Right lobe of liver (tissue), 6 donors: ENCODE measurements around the gene LAMC1. TPM values are rescaled to one million over a fixed set of nuclear protein-coding genes. Genes with fewer than 3 reads are reported as not detected.

Experiments
- ATAC-seq, 4 donors: fragments of 200-7000 bp; cut with Tn5 transposase; one replicate each; pipeline ENCODE4 v1.9.1; 2020; ENCODE audit warnings: mild to moderate bottlenecking in 4 of 4, moderate library complexity in 4 of 4
- DNase-seq, 3 donors: peaks; one replicate each; pipeline ENCODE4 v3.0.0-alpha.2; 2020
- H3K27ac ChIP-seq, 3 donors: fragments of 200-600 bp; one replicate each; pipeline ENCODE4 v1.8.0; 2022
- H3K27me3 ChIP-seq, 2 donors: fragments of 200-600 bp; one replicate each; pipeline ENCODE4 v1.8.0; 2022
- H3K36me3 ChIP-seq, 4 donors: fragments of 200-600 bp; sonication (generic) in 1 of 4; one replicate each; pipeline versions ENCODE4 v1.5.1 to v1.8.0; 2017 to 2022; ENCODE audit warnings: control low read depth in 1 of 4
- H3K4me1 ChIP-seq, 4 donors: fragments of 200-600 bp; sonication (generic) in 1 of 4; one replicate each; pipeline versions ENCODE4 v1.5.1 to v1.8.0; 2017 to 2022; ENCODE audit warnings: control low read depth in 1 of 4
- H3K4me3 ChIP-seq, 3 donors: fragments of 200-600 bp; one replicate each; pipeline ENCODE4 v1.8.0; 2022
- H3K9me3 ChIP-seq, 4 donors: fragments of 200-600 bp; sonication (generic) in 1 of 4; one replicate each; pipeline versions ENCODE4 v1.5.1 to v1.8.0; 2017 to 2022; ENCODE audit warnings: control low read depth in 1 of 4
- POLR2A ChIP-seq: fragments of 450-650 bp; IDR thresholded peaks from one replicate; pipeline ENCODE4 v1.6.1; 2017; ENCODE audit warnings: antibody characterized with exemption, mild to moderate bottlenecking
- WGBS: methylation state at CpG from one replicate; pipeline ENCODE4 v1.1.6; 2018; ENCODE audit warnings: low coverage, low lambda C conversion rate; ENCODE audit not compliant: insufficient coverage; ENCODE audit errors: missing lambda C conversion rate; 5-methylcytosine and 5-hydroxymethylcytosine counted together
- intact Hi-C, 2 donors: fragments of 100-400 bp; cut with DNase I; formaldehyde crosslinking; loops; one replicate each; pipeline versions ENCODE4 v1.11.2 to v1.14.1; 2022
- total RNA-seq, 6 experiments: library from RNA; depleted of rRNA in 2 of 6; stranded (reverse); fragments of >200 nt in 2 of 6; fragmentation: NEBNext Ultra II Directional in 3 of 6; extraction: Animal tissue kit (Norgen Biotek cat#: 25700) in 3 of 6; gene quantifications; one replicate each; pipeline versions ENCODE4 v1.1.0 to v1.2.4, GENCODE V29; 2016 to 2023
- TF ChIP-seq, protein P1 (sequence below), 4 donors: fragments of 200-600 bp in 3 of 4; fragments of 450-650 bp in 1 of 4; IDR thresholded peaks; one replicate each; pipeline versions ENCODE4 v1.5.1 to v1.8.0; 2016 to 2022; ENCODE audit warnings: antibody characterized with exemption in 4 of 4, mild to moderate bottlenecking in 2 of 4
- donor health status: DM: no; HTN: yes; CAD: no.
- donor health status: DM: no; HTN: no; CAD: no.
- donor health status: DM: no; HTN: no; CAD: no.
- donor health status: DM: no; HTN: yes; CAD: no.
- donor health status: DM: no; HTN: yes; CAD: no.

Gene LAMC1
- total RNA-seq, 6 experiments from 2014 or later, result 18.5 to 53.2 (median 28.0) TPM

DNA sequence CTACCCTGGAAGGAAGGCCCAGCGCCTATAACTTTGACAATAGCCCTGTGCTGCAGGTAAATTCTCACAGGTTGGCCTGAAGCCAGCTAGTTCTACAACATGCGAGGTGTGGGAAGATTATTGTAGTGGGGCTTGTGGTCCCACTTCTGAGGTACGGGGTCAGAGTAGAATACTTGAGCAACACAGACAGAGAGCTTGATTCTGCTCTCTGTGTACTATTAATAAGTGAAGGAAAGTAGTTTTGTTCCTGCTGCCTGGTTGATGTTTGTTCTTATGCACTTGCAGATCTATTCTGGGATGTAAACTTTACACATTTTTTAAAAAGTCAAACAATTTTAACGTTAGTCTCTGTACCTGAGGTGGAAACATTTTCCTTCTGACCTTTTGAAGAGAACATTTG is 80.4 kb downstream of the LAMC1 start:
- Histone ChIP-seq H3K4me3 (no peak overlapping the region), H3K36me3 (peaks cover 0 to 9% (median 0%) of the 10 kb centered on the region in 4 donors), H3K9me3 (no peaks in the 10 kb centered on the region), H3K4me1 (no peaks in the 10 kb centered on the region), H3K27ac (no peak overlapping the region), H3K27me3 (no peaks in the 10 kb centered on the region)
- DNase-seq (no peak), ATAC-seq (no peak)
- WGBS, result 81% methylated on average over 4 of the region's 4 CpGs
- TF ChIP-seq, protein P1, sequence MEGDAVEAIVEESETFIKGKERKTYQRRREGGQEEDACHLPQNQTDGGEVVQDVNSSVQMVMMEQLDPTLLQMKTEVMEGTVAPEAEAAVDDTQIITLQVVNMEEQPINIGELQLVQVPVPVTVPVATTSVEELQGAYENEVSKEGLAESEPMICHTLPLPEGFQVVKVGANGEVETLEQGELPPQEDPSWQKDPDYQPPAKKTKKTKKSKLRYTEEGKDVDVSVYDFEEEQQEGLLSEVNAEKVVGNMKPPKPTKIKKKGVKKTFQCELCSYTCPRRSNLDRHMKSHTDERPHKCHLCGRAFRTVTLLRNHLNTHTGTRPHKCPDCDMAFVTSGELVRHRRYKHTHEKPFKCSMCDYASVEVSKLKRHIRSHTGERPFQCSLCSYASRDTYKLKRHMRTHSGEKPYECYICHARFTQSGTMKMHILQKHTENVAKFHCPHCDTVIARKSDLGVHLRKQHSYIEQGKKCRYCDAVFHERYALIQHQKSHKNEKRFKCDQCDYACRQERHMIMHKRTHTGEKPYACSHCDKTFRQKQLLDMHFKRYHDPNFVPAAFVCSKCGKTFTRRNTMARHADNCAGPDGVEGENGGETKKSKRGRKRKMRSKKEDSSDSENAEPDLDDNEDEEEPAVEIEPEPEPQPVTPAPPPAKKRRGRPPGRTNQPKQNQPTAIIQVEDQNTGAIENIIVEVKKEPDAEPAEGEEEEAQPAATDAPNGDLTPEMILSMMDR (IDR thresholded peaks at IDR 0.05), result no peak
- TF ChIP-seq POLR2A, result no peak
- intact Hi-C loops, result no loop called here

DNA sequence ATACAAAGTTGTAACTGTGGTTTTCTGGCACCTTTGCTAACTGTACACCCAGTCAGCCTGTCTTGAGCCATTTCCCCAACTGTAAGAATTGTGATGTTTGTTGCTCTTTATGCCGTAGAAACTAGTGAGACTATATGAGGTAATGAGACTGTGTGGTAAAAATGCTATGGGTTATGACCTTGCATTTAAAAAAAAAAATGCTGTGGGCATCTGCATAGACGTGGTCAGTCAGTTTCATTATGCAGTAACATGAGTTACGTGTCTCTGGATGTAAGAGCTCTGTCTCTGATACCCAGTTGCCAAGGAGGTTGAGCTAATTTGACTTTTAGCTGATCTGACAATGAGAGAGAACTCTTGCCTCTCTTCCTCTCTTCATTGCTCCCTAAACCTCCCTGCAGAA is 82.2 kb downstream of the LAMC1 start:
- H3K9me3 ChIP-seq, result no peaks in the 10 kb centered on the region
- no peak for TF ChIP-seq POLR2A
- TF ChIP-seq, protein P1 (IDR thresholded peaks at IDR 0.05), result no peak
- peaks cover 0 to 9% (median 2%) of the 10 kb centered on the region in 4 donors for H3K36me3 ChIP-seq
- H3K4me3 ChIP-seq, result no peak overlapping the region
- 78% methylated on average over 3 of the region's 3 CpGs for WGBS
- no peaks in the 10 kb centered on the region for H3K4me1 ChIP-seq
- intact Hi-C loops, result no loop called here
- ATAC-seq (no peak), DNase-seq (no peak)
- H3K27ac ChIP-seq, result no peak overlapping the region
- no peaks in the 10 kb centered on the region for H3K27me3 ChIP-seq

DNA sequence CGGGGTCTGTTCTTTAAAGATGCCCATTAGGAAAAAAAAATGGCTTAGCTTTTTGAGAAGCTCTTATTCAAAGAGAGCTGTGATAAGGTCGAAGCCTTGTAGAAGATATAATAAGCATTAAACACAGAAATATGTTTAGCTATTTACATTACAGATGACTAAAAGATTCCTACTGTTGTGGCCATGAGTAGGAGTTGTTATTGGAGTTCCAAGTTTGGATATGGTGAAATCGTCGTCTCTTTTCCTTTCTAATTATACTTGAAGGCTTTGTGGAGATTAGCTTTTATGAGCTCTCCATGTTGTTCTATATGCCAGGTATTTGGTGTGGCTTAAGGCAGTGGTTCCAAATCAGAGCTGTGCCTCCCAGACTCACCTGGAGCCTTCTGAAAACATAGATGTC is 82.9 kb downstream of the LAMC1 start:
- Histone ChIP-seq H3K27me3 (no peaks in the 10 kb centered on the region), H3K4me1 (no peaks in the 10 kb centered on the region), H3K4me3 (no peak overlapping the region), H3K27ac (no peak overlapping the region), H3K9me3 (no peaks in the 10 kb centered on the region), H3K36me3 (peaks cover 0 to 9% (median 4%) of the 10 kb centered on the region in 4 donors)
- TF ChIP-seq, protein P1 (IDR thresholded peaks at IDR 0.05), result no peak
- TF ChIP-seq POLR2A, result no peak
- ATAC-seq (no peak), DNase-seq (no peak)
- WGBS, result 85% methylated on average over 4 of the region's 4 CpGs
- intact Hi-C loops, result no loop called here

DNA sequence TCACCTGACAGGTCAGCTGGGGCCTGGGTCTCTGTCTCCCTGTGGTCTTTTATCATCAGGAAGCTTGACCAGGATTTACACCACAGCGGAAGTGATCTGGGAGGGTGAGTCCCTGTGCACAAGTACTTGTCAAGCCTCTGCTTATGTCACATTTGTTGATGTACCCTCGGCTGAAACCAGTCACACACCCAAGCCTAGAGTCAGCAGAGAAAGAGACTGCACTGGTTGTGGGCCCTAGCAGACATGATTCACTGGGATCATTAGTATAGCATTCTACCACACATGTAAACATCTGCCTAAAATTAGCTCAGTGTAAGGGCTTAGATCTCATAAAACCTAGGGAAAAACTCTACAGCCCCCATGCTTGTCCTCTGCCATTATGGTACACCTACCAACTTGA is 83.5 kb downstream of the LAMC1 start:
- DNase-seq, result no peak
- no peaks in the 10 kb centered on the region for H3K9me3 ChIP-seq
- no peak for ATAC-seq
- no peak overlapping the region for H3K4me3 ChIP-seq
- TF ChIP-seq POLR2A, result no peak
- TF ChIP-seq, protein P1 (IDR thresholded peaks at IDR 0.05), result no peak
- H3K27ac ChIP-seq, result no peak overlapping the region
- WGBS, result 81% methylated on average over 2 of the region's 2 CpGs
- peaks cover 0 to 9% (median 4%) of the 10 kb centered on the region in 4 donors for H3K36me3 ChIP-seq
- H3K27me3 ChIP-seq, result no peaks in the 10 kb centered on the region
- intact Hi-C loops, result no loop called here
- no peaks in the 10 kb centered on the region for H3K4me1 ChIP-seq
